Epidermal melanocyte (primary cell): ENCODE data around the gene LHCGR.

Source experiments
- DNase-seq: peaks from one replicate; pipeline ENCODE4 v3.0.0; 2011; ENCODE audit warnings: low spot score; ENCODE audit not compliant: insufficient read length

The LHCGR gene

DNA sequence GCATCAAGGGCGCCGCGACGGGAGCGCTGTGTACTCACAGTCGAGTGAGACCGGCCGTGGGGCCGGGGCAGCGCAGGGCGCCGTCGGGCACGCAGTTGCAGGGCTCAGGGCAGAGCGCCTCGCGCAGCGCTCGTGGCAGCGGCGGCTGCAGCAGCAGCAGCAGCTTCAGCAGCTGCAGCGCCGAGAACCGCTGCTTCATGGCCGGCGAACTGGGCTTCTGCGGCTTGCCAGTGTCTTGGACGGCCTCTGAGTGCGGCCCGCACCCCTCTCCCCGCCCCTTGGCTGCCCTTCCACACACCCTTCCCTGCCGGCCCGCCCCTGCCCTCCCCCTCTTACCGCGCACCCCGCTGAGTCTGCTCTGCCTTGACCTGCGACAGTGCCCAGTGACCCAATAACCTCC, at the start of gene LHCGR:
TSS of gene LHCGR (minus strand) at position 252 of the 400 bp plus-strand sequence. CDS start at position 199, 53 bp downstream.
- no peak for DNase-seq

DNA sequence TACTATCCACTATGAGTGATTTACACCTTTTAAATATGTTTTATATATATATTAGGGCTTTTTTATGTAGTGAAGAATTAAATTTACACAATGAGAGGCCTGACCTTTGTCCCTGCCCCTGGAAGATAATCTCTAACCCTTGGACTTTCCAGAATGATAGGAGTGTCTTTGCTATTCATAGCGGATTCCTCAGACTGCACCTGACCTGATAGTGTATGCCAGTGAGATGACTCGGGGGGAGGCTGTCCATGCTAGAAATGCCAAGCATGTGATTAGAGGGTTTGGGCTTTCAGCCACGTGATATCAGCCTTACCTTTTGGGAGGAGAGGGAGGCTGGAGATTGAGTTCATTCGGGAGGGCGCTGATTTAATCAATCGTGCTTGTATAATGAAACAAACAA, 44.1 kb upstream of the LHCGR start:
- no peak for DNase-seq

DNA sequence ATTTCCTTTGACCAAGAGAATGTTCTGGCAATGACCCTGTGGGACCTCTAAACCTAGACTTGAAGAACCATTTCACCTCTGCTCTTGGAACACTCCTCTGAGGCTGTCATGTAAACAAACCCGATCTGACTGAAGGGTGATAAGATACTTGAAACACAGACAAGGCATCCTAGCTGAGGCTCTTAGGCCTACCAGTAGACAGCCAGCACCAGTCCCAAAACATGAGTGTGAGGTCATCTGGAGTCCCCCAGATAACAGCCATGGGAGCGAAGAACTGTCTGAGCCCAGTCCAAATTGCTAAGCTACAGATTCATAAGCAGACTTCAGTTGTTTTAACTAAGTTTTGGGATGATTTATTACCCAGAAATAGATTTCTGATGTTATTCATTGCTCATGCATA, 39.5 kb upstream of the LHCGR start:
- DNase-seq, result no peak

DNA sequence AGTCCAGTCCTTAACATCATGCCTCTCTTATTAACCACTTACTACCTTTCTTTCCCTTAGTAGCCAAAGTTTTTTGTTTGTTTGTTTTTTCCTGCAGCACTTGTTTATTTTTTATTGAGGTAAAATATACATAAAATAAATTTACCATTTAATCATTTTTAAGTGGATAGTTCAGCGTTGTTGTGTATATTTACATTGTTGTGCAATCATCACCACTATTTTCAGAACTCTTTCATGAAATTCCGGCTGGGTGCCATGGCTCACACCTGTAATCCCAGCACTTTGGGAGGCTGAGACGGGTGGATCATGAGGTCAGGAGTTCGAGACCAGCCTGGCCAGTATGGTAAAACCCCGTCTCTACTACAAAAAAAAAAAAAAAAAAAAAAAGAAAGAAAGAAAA, 38.1 kb upstream of the LHCGR start:
- DNase-seq, result no peak

DNA sequence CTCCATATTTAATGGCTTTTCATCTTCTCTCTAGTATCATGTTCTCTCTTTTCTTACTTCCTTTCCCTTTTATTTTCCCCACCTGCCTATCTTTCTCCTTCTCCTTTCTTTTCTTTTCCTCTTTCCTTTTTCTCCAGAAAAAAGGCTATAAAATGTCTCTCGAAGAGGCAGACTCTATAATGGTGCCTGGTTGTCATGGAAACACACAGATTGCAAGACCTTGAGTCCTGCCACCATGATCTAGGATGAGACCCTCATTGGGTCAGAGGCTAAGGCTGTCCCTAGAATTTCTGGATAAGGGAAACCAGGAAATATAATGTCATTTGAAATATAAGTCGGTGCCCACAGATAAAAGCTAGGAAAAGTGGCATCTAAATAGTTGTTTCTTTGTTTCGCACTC, 36.5 kb upstream of the LHCGR start:
- no peak for DNase-seq

DNA sequence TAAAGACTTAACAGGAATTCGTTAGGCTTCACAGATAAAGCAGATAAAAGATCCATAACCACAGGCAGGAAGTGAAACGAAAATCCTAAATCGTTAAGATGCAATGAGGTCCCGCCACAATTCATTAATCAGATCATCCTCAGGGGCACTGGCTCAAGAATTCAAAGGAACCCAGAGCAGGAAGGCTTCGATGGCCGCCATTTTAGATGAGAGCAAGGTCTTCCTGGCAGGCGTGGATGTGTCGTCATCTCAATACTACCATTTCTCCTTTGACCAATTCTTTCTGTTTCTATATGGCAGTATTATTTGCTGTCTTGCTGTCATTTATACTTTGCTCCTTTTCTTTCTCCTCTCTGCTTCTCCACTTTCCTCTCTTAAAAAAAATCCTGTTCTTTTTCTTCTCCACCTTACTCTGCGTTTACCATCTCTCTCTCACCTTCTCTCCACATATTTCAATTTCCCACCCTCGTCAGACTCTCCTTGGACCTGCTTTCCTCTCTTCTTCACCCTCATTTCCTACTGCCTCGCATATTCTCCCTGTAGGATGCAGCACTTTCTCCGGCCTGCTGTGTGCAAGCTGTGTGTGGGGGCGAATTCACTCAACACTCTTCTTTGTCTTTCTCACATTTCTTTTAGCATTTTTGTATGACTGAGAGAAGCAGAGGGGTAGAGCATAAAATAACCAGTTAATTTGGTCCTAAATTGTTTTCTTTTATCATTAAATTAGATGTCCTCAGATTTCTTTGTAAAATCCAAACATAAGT, 35.1 kb upstream of the LHCGR start:
- no peak for DNase-seq

DNA sequence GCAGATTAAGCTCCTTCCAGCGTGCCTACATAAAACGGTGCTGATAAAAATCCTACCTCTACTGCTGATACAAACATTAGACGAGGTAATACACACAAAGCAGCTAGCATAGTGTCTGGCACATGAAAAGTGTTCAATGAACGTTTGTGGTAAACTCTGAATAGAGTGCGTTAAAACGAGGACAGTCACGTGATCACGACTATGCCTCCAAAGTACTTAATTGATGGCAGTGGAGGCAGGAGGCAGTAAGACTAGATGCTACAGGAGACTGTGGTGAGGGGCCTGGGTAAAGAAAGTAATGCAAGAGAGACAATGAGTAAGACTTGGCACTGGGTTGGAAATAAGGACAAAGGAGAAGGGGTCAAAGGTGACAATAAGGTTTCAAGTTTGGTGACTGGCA, 32.1 kb upstream of the LHCGR start:
- no peak for DNase-seq

DNA sequence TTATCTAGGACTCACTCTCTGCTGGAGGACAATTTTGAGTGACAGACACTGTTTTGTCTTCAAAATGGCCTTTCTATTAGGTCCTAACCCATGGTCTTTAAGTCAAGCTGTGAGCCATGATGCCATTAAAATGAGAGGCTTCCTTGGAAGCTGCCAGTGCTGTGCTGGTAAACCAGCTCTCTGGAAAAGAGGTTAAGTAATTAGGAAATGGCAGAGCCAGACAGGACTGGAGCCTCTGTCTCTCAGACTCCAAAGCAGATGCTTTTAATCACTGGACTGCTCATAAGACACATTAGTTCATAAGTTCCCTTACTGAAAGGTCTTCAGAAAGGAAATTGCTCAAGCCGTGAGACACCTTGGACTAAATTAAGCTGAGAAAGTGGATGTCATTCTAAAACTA, 25.8 kb upstream of the LHCGR start:
- DNase-seq, result no peak

DNA sequence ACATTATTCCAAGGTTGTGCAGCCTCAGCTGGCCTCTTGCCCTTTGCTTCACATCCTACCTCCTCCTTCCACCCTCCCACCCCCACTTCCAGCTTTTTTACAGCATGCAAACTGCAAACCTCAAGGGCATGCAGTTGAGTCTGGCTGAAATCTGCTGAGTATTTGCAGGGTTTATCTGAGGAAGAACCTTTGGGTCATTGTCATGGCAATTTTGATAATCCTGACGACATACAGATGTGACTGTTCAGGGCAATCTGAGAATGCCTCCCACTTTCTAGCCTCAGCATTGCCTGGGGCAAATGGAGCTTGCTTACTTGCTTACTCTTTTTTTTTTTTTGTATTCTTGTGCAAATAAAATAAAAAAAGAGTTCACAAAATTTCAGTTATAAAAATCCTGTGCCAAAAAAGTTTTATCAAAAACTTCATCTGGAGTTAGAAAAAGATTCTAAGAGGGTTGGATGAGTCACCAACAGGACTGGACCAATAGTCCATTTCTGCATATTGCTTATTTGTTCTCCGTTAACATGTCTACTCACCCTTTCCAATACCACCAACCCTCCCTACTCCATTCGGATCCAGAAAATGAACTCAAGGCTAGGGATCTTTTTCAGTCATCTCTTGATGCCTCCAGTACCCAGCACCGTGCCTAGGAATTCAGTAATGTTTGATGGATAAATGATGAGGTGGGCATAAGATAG, 23.6 kb upstream of the LHCGR start:
- no peak for DNase-seq

DNA sequence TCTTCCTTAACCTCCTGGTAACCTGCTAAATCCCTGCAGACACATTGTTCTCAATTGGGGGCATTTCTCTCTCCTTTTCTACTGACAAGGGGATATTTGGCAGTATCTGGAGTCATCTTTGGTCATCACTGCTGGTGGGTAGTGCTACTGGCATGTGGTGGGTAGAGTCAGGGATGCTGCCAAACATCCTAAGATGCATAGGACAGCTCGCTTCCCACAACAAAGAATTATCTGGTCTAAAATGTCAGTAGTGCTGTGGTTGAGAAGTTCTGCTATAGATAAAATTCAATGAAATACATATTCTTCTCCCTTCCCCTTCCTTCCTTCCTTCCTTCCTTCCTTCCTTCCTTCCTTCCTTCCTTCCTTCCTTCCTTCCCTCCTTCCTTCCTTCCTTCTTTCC, 18.7 kb upstream of the LHCGR start:
- no peak for DNase-seq

DNA sequence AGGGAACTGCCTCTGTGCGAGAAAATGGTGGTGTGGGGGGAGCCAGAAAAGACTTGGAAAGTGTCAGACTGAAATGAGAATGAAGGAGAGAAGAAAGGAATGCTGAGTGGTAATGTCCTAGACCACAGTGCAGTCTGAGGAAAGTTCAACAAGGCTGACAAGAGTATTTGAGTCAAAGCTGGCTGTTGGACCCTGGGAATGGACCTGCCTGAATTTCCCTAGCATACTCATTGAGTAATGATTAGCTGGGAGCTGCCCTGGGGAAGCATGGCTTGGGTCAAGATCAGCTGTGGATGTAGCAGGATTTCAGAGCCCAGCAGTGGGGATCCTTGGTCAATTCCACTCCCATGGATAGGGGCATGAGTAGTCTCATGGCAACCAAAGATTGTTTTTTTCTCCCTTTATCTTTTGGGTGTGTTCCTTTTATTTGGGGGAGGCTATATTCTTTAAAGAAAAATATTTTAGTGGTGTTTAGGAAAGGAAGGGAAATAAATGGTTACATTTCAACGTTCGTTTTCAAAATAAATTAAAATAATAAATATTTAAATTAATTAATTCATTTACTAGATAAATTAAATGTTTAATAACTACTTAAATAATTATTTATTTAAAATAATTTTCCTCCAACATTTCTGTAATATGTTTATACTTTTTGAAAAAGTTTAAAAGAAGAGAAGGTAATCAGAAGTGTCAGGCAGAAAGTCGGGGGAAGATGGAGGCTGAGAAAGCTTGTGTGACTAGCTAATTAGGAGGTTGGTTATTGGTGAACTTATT, 15.9 kb upstream of the LHCGR start:
- no peak for DNase-seq

DNA sequence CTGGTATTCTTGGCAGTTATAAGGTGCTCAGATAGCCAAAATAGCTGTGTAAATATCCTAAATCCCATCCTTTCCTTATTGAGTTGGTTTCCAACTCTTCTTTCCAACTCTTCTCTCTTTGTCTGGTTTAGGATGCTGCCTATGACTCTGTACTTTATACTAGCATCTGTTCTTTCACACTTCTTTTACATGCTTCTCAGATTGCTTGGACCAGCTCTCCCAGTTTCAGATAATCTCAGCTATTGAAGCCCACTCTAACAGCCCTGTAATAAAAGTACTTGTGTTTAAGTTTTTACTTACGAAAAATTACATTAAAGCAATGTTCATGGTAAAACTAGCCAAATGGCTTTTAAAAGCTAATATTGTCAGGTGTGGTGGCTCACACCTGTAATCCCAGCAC, 14.7 kb upstream of the LHCGR start:
- no peak for DNase-seq

DNA sequence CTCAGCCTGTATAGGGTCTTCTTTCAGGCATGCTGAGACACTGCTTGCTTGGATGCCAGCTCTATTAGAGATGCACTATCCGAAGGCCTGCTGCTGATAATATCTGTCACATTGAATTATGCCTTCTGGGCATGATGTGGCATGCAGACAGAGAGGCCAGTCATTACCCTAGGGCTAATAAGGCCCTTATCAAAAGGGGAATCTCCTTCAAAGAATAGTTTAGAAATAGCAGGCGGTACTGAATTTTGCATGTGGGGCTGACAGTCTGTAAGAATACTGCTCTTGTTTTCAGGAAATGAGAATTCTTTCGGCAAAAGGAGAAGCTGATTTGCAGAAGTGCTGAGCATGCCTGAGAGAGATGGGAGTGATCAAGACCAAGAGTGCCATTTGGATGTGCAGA, 13.1 kb upstream of the LHCGR start:
- DNase-seq, result no peak

DNA sequence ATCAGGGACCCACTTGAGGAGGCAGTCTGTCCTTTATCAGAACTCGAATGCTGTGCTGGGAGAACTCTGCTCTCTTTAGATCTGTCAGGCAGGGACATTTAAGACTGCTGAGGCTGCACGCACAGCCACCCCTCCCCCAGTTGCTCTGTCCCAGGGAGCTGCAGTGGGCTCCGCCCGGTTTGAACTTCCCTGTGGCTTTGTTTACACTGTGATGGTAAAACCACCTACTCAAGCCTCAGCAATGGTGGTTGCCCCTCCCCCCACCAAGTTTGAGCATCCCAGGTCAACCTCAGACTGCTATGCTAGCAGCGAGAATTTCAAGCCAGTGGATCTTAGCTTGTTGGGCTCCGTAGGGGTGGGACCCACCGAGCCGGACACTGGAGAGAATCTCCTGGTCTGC, 11.8 kb upstream of the LHCGR start:
- no peak for DNase-seq

DNA sequence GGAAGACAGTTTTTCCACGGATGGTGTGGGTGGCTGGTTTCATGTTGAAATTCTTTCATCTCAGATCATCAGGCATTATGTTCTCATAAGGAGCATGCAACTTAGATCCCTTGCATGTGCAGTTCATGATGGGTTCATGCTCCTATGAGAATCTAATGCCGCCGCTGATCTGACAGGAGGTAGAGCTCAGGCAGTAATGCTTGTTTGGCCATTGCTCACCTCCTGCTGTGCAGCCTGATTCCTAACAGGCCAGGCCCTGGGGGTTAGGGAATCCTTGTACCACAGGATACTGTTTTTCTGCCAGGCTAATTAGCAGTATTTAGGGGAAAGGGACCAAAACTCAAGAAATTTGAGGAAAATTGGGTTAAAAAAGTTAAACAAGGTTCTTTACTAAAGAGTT, 5.3 kb upstream of the LHCGR start:
- no peak for DNase-seq

DNA sequence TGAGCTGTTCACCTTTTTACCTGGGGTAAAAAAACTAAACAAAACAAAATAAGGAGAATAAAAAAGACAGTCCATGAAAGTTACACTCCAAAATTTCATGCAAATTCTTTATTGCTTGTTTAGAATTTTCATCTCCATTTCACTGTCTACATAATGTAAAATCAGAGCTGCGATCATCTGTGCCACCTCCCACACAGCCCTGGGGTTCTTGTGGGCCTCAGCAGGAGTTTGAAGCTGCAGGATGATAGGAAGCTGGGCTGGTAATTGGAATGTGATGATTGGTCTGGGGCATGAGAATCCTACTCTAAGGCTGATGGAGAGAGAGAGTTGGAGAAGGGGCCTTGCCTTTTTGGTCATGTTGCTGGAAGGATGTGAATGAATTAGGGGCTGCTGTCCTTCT, 4.2 kb upstream of the LHCGR start:
- DNase-seq, result no peak

DNA sequence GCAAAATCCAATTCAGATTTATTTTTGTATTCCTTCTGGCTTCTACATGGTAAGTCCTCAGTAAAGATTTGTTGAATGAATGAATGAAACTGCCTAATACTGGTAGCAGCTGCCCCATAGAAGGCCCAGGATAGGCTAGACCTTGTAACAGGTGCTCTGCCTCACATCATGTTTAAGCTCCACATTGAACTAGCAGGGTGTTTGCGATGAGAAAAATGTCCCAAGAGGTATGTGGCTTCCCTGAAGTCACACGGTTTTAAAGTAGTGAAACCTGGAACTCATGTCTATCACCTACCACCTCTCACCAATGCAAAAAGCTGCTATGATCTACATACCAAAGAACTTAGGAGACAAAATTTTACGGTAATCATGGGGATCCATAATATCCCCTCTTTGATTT, 765 bp upstream of the LHCGR start:
- DNase-seq, result no peak

DNA sequence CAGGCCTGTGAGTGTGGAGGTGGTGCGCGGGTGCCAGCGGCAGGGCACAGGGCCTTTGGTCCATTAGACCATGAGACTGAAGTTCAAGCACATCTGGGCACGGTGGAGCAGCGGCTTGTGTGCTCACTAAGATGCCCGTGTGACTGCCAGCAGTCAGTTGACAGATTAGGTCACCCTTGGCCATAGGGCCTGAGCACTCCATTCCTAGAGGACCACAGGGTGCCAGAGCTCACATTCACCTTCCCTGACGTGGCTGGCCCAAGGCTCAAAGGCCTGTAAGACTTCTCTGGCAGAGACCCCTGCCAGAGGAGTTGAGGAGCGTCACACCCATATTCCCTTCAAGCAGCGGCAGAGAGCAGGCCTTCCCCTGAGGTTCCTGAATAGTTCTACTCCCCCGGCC, 650 bp downstream of the LHCGR start:
- DNase-seq, result no peak

DNA sequence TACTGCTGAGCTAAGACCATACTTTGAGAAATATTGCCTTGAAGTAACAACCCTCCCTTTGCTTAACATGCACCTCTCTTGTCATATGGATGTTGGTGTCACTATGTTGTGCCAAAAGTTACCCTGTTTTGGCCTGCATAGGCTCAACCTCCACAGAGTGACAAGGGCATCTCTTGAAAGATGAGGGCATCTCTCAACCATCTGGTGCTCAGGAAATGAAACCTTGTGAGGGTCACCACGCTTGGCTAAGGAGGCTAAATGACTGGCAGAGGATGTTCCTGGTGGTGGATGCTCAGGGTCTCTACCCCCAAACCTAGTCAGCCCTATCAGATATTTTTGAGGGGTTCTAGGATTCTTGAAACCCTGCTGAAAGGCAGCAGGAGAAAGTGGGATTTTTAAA, 2.3 kb downstream of the LHCGR start:
- no peak for DNase-seq

DNA sequence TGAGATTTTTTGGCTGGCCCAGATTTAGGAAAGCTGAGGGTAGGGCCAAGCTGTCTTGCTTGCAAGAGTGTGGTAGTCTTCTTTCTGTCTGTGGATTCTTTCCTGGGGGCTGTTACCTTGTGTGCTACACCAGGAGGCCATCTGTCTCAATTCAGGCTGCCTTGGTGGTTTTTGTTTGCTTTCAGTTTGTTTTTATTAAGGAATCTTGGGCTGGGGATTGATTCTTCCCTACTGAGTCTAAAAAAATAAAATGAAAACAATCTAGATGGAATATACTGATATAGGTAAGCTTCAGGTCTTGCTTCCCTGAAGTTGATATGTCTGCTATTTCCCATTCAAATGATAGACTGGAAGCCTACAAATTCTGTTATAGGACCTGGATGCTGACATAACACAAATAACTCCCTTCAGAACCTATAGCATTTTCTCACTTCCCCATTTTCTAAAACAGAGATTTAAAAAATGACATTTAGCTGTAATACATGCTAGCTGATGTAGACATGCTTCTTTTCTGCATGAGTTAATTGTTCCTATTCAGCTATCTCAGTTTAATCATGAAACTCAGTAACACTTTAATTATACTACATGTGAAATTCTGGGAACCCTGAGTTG, 5.3 kb downstream of the LHCGR start:
- no peak for DNase-seq

DNA sequence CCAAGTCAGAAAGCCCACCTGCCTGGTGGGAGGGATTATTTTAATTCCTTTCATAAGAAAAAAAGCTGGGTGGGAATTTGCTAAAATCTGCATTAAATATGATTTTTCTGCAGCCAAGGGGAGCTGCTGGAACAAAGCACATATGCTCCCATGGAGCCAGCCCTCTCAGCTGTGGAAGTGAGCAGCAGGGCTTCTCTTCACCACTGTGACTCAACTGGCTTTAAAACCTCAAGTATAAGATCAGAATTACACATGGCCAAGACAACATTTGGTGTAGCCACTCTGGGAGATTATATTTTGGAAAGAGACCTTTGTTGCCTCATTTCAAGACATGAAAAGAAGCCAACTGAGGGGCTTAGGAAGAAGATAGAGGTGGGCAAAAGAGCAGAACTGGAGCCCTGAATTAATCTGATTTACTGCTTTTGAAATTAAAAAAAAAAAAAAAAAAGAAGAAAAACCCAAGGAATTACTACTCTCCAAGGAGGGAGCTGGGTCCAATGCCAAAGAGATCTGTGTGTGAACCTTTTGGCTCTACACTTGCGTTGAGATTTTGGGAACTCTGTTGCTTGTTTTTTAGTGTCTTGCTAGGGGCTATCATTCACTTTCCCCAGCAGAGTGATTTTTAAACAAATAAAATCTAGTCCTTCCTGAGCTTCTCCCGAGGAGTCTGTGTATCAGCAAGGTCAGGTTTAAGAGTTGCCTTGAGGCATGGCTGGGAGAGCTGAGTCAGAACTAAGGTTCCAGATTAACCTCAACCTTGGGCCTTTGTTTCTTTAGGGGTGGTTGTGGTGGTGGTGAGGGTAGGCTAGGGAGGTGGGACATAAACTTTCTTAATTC, 6.0 kb downstream of the LHCGR start:
- no peak for DNase-seq
